ENCODE data around the gene EXOG.

EXOG gene

GRCh38 chr3:38545983-38546382, 49.8 kb downstream of the EXOG start:
- DNase-seq (ENCODE audit: low spot score) = no peak

GRCh38 chr3:38548154-38548931, 52.2 kb downstream of the EXOG start:
- no peak for DNase-seq (ENCODE audit: low spot score)

DNA sequence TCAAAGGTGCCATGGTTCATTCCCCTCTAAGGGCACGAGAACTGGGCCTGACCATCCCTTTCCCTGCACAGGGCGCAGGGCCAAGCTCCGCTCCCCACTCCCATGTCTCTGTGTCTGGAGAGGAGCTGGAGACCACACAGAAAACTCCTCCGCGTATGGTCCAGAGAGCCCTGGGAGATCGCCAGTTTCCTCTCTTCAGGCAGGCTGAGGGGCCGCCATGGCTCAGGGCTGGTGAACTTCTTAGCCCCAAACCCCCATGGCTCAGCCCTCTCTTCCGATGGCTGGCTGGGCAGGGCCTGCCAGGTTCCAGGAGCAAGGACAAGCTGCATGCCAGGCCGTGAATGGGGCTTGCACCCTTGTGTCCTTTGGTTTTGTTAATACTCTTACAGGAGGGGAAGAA, 52.9 kb downstream of the EXOG start:
- DNase-seq (ENCODE audit: low spot score) = no peak

DNA sequence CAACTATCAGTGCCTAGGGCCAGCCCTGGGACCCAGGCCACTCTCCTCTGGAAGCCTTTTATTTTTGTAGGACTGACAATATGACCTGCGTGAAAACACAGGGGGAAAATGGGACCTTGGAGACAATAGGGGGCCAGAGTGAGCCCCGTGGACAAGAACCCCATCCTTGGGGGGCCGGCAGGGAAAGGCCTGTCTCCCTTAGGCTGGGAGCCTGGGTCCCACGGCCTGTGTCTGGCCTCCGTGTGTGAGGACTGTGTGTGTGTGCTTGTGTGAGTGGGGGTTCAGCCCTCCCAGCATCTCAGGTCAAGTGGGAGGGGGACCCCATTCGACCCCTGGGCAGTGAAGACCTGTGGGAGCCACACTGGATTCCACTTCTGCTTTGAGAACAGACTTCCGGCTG, 53.3 kb downstream of the EXOG start:
- DNase-seq (ENCODE audit: low spot score) = no peak

GRCh38 chr3:38549957-38550840, 54.1 kb downstream of the EXOG start:
- DNase-seq (ENCODE audit: low spot score) = no peak

GRCh38 chr3:38551026-38551832, 55.1 kb downstream of the EXOG start:
- no peak for DNase-seq (ENCODE audit: low spot score)

- no peak for DNase-seq (ENCODE audit: low spot score)
These were observed 56.2 kb downstream of the EXOG start for GRCh38 chr3:38552364-38552763.

- DNase-seq (ENCODE audit: low spot score) = no peak
These were observed 56.9 kb downstream of the EXOG start for GRCh38 chr3:38553071-38553470.

GRCh38 chr3:38554127-38554827, 58.1 kb downstream of the EXOG start:
- DNase-seq (ENCODE audit: low spot score) = no peak

DNA sequence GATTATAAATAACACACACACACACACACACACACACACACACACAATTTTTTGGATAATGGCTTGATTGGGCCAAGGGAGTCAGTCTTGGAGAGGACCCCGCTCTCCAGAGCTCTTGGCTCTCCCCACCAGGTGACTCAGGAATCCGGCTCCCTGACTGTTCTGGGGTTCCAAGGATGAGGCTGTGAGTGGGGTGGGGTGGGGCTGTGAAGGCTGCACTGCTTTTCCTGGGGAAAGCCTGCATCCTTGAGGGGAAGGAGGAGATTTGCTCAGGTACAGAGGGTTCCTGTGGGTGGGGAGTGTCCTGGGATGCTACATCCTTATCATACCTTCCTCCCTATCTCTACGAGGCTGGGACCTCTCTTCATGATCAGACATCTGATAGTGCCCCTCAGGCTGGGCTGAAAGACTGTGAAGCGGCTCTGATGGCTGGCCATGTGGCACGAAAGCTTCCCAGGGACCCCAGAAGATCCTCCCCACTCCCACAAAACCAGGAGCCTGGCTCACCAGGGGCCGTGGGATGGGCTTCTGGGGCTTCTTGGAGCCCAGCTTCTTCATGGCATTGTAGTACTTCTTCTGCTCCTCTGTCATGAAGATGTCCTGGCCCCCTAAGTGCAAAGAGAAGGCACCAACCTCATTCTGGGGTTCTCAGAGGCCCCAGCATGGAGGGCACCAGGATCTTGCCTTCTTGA, 59.2 kb downstream of the EXOG start:
- no peak for DNase-seq (ENCODE audit: low spot score)

DNA sequence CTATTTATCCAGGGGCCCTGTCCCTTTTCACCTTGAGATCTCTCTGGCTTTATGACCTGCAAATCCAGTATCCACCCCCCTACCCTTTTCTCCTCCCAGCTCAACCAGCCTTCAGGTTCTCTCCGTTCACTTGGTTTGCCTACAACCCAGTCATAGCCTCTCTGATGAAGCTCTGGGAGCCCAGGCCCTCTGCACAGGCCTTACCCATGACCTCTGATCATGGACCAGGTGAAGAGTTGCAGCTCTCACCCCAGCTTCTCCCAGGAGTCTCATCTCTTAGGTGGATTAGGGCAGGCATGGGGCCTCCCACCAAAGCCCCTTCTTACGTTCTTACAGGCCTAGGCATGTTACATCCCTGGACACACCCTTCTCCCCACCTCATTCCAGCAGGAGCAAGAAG, 59.8 kb downstream of the EXOG start:
- DNase-seq (ENCODE audit: low spot score) = no peak

DNA sequence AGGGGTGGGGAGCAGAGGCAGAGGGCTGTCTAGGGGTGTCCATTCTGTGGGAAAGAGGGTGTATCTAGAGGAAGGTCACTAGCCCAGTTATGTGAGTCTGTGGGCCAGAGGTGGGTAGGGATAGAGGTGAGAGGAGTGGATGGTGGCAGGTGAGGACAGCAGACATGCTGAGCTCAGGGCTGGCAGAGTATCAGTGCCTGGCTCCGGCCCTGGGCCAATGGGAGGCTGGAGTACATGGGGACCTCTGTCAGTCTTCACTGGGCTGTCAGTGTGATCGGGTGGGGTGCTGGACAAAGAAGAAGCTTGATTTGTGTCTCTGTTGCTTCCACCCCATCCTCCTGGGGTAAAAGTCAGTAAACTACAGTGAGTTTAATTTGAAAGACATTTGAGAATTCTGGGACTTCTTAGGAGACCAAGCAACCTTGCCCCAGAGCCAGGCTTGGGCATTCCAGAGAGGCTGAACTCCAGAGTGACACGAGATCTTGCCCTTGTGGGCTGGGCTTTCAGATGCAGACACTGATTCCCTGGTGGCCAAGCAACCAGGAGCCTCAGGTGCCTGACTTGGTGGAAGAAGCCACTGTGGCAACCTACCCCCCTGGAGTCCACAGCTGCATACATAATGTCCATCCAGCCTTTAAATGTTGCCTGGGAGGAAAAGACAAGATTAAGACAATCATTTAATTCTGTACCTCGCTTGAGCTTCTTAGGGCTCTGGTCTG, 60.7 kb downstream of the EXOG start:
- no peak for DNase-seq (ENCODE audit: low spot score)

DNA sequence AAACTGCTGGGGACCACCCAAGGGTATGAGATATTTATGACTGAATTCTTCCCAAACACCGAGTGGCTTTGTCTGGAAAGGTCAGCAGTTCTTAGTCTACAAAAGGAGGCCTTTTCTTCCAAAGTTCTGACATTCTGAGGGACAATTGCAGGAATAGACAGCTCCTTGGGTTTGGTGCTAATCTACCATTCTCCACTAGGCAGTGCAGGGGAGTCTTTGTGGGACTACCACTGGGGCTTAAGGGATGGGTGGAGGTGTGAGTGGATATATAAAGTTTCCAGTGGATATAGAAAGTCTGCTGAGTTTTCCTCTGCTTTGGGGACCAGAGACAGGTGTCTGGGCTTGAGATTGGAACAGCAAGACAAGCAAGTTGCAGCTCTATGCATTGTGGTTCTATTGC, 62.7 kb downstream of the EXOG start:
- DNase-seq (ENCODE audit: low spot score) = no peak

DNA sequence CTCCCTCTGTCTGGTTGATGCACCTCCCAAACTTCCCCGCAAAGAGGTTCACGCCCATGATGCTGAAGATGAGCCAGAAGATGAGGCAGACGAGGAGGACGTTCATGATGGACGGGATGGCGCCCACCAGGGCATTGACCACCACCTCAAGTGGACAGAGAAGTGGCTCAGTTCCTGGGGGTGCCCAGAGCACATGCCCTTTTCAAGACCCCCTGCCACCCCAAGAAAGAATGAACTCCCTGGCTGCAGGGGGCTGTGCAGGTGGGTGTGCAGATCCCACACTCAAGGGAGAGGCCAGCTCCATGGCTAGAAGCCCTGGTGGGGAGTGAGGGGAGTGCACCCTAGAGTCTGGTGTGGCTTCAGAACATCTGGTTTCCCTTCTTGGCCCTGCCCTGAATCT, 64.1 kb downstream of the EXOG start:
- DNase-seq (ENCODE audit: low spot score) = no peak

- no peak for DNase-seq (ENCODE audit: low spot score)
These were observed 65.0 kb downstream of the EXOG start for GRCh38 chr3:38560996-38561717.

GRCh38 chr3:38561746-38562466, 65.8 kb downstream of the EXOG start:
- no peak for DNase-seq (ENCODE audit: low spot score)

DNA sequence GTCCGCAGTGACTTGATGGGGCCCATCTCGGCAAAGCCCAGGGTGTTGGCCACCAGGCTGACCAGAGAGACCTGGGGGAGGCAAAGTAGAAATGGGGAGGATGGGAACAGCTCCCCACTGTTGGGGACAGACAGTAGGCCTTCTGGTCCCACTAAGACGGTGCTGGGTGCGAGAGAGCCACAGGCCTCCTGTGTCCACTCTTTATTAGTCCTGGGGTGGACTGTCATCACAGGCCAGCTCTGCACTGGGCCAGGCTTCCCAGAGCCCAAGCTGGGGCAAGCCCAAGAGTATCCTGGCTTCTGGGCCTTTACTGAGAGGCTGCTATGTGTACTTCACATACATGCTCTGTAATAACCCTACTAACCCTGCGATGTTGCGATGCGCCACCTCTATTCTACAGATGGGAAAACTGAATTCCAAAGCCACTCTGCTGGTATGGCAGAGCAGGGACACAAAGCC, 66.4 kb downstream of the EXOG start:
- no peak for DNase-seq (ENCODE audit: low spot score)

DNA sequence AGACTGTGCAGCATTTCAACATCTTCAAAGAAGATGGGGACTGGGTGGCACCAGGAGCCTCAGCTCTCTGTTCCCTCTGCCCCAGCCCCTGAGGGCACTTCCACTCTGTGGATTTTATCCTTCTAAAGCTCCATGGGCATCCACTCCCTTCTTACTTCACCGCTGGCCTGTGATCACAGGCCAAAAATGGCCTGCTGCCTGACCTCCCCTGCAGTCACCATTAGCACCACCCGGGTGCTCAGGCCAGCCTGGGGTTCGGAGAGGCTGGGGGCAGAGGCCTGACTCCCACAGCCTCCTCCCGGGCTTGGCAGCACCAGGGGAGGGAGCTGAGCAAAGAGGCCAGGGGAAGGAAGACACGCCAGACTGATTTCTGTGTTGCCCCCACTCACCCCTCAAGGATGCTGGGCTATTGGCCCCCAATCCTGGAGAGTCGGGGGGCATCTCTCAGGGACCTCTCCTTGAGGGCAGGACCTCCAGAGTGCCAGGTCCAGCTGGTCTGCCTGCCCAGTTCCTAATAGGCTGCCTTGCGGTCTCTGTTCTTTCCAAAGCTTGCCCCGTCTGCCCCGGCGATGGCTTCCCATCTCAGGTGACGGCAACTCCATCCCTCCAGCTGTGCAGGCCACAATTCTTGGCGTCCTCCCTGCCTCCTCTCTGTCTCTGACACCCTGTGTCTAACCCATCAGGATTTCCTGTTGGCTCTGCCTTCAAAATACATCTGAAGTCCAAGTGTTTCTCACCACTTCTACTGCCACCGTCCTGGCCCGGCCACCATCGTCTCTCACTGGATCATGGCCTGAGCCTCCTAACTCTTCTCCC, 67.1 kb downstream of the EXOG start:
- no peak for DNase-seq (ENCODE audit: low spot score)
